ENCODE measurements around the gene CDK5RAP2. TPM values are rescaled to one million over a fixed set of nuclear protein-coding genes. Genes with fewer than 3 reads are reported as not detected.

Gene CDK5RAP2
- polyA plus RNA-seq, 1 donor (not counting 4 experiments of a cell fraction or from before 2014, with no cell fraction given), result 22.4 TPM

DNA sequence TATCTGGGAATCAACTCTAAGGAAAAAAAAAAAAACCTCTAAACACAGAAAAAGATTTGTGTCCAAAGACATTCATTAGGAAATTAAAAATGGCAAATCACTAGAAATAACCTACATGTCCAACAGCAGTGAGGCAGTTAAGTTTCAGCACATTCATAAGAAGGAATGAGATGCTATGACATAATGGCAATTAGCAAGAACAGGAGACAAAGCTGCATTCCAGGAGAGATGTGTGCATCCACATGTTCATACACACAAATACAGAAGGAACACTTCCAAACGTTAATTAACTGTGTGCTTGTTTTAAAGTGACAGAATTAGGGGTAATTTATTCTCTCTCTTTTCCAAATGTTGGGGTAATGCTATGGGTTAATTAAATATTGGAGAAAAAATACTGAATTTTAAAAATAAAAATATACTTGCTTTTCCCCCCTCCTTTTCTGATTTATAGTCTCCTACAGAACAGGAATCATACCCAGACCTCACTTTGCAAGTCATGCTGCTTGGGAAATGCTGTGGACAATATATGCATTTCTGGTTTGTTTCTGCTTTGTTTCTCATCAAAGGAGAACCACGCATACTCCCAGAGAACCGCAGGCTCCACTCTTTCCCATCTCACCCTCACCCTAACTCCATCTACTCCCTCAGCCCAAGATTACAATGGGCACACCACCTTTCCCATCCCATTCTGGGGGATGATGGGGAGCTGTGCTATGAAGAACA, 114.1 kb downstream of the CDK5RAP2 start:
- TF ChIP-seq, protein P1, sequence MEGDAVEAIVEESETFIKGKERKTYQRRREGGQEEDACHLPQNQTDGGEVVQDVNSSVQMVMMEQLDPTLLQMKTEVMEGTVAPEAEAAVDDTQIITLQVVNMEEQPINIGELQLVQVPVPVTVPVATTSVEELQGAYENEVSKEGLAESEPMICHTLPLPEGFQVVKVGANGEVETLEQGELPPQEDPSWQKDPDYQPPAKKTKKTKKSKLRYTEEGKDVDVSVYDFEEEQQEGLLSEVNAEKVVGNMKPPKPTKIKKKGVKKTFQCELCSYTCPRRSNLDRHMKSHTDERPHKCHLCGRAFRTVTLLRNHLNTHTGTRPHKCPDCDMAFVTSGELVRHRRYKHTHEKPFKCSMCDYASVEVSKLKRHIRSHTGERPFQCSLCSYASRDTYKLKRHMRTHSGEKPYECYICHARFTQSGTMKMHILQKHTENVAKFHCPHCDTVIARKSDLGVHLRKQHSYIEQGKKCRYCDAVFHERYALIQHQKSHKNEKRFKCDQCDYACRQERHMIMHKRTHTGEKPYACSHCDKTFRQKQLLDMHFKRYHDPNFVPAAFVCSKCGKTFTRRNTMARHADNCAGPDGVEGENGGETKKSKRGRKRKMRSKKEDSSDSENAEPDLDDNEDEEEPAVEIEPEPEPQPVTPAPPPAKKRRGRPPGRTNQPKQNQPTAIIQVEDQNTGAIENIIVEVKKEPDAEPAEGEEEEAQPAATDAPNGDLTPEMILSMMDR (optimal IDR thresholded peaks at IDR 0.05 in 1 of 3, IDR thresholded peaks at IDR 0.05 in 1 of 3, conservative IDR thresholded peaks at IDR 0.05 in 1 of 3; ENCODE audit: extremely low read depth in 1 of 3, insufficient read depth in 2 of 3, low read length in 3 of 3), result no peak
- TF ChIP-seq EZH2 (IDR thresholded peaks at IDR 0.05; ENCODE audit: low read length), result no peak
- H2AFZ ChIP-seq (ENCODE audit: control insufficient read depth, low read length), result no peak overlapping the region
- no peak overlapping the region for H3K4me3 ChIP-seq (ENCODE audit: control insufficient read depth in 2 of 3, extremely low read depth in 1 of 3, insufficient read depth in 2 of 3, low read depth in 1 of 3, low read length in 3 of 3)
- peaks cover 2% of the 10 kb centered on the region for H3K9me1 ChIP-seq (ENCODE audit: control insufficient read depth, extremely low read depth, insufficient read depth, low read length)
- no peaks in the 10 kb centered on the region for H3K9me3 ChIP-seq (ENCODE audit: control insufficient read depth, low read depth, low read length)
- H4K20me1 ChIP-seq (ENCODE audit: control insufficient read depth, extremely low read depth, insufficient read depth, low read length), result no peaks in the 10 kb centered on the region
- DNase-seq (ENCODE audit: low read depth, low spot score) (no peak), FAIRE-seq (no peak)
- no peaks in the 10 kb centered on the region for H3K27me3 ChIP-seq (ENCODE audit: control insufficient read depth, extremely low read depth, insufficient read depth, low read length)
- no peaks in the 10 kb centered on the region for H3K79me2 ChIP-seq (ENCODE audit: control insufficient read depth, insufficient read depth, low read length)
- no peaks in the 10 kb centered on the region for H3K4me1 ChIP-seq (ENCODE audit: control insufficient read depth, extremely low read depth, insufficient read depth, low read length)
- H3K36me3 ChIP-seq (ENCODE audit: control insufficient read depth in 2 of 2, extremely low read depth in 1 of 2, insufficient read depth in 2 of 2, low read length in 2 of 2), result peaks cover 18 to 20% of the 10 kb centered on the region in 2 experiments
- no peak overlapping the region for H3K4me2 ChIP-seq (ENCODE audit: control insufficient read depth, extremely low read depth, insufficient read depth, low read depth, low read length)
- H3K9ac ChIP-seq (ENCODE audit: control insufficient read depth, extremely low read depth, insufficient read depth, low read length), result no peak overlapping the region
- no peak overlapping the region for H3K27ac ChIP-seq (ENCODE audit: control insufficient read depth, insufficient read depth, low read length)
- dilution Hi-C loops (cut with MboI; ENCODE audit: extremely low pct_ligation_motif_present, low sequenced_read_pairs), result no loop called here

DNA sequence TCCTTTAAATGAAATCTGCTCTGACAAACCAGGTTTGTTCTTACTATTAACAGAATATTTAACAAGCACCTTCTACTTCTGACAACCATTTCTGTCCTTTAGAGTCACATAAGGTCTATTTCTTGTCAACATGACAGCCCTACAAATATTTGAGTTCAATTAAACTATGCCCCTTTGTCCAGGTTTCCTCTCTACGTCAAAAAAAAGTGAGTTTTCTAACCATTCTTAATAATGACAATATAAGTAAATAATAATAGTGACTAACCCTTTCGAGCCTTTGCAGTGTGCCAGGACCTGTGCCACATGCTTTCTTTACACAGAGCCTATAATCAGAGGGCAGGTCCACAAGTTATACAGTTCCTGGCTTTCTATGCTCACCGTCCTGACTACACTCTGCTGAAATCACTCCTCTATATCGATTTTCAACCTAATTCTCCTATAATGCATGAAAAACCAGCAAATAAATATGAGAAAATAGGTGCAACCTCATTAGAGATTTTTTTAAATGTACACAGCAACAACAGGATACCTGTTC, 115.0 kb downstream of the CDK5RAP2 start:
- H3K79me2 ChIP-seq (ENCODE audit: control insufficient read depth, insufficient read depth, low read length), result no peaks in the 10 kb centered on the region
- H3K9me1 ChIP-seq (ENCODE audit: control insufficient read depth, extremely low read depth, insufficient read depth, low read length), result peaks cover 2% of the 10 kb centered on the region
- no peaks in the 10 kb centered on the region for H3K27me3 ChIP-seq (ENCODE audit: control insufficient read depth, extremely low read depth, insufficient read depth, low read length)
- H3K4me1 ChIP-seq (ENCODE audit: control insufficient read depth, extremely low read depth, insufficient read depth, low read length), result no peaks in the 10 kb centered on the region
- DNase-seq (ENCODE audit: low read depth, low spot score), result no peak
- H2AFZ ChIP-seq (ENCODE audit: control insufficient read depth, low read length), result no peak overlapping the region
- TF ChIP-seq, protein P1 (optimal IDR thresholded peaks at IDR 0.05 in 1 of 3, IDR thresholded peaks at IDR 0.05 in 1 of 3, conservative IDR thresholded peaks at IDR 0.05 in 1 of 3; ENCODE audit: extremely low read depth in 1 of 3, insufficient read depth in 2 of 3, low read length in 3 of 3), result no peak
- TF ChIP-seq EZH2 (IDR thresholded peaks at IDR 0.05; ENCODE audit: low read length), result no peak
- no peak overlapping the region for H3K27ac ChIP-seq (ENCODE audit: control insufficient read depth, insufficient read depth, low read length)
- no peak overlapping the region for H3K9ac ChIP-seq (ENCODE audit: control insufficient read depth, extremely low read depth, insufficient read depth, low read length)
- FAIRE-seq, result no peak
- no peaks in the 10 kb centered on the region for H4K20me1 ChIP-seq (ENCODE audit: control insufficient read depth, extremely low read depth, insufficient read depth, low read length)
- H3K4me3 ChIP-seq (ENCODE audit: control insufficient read depth in 2 of 3, extremely low read depth in 1 of 3, insufficient read depth in 2 of 3, low read depth in 1 of 3, low read length in 3 of 3), result no peak overlapping the region
- no peak overlapping the region for H3K4me2 ChIP-seq (ENCODE audit: control insufficient read depth, extremely low read depth, insufficient read depth, low read depth, low read length)
- H3K36me3 ChIP-seq (ENCODE audit: control insufficient read depth in 2 of 2, extremely low read depth in 1 of 2, insufficient read depth in 2 of 2, low read length in 2 of 2), result peaks cover 14 to 22% of the 10 kb centered on the region in 2 experiments
- no peaks in the 10 kb centered on the region for H3K9me3 ChIP-seq (ENCODE audit: control insufficient read depth, low read depth, low read length)
- dilution Hi-C loops (cut with MboI; ENCODE audit: extremely low pct_ligation_motif_present, low sequenced_read_pairs), result no loop called here
